ENCODE measurements around the gene PHLDA3.

The PHLDA3 gene

DNA sequence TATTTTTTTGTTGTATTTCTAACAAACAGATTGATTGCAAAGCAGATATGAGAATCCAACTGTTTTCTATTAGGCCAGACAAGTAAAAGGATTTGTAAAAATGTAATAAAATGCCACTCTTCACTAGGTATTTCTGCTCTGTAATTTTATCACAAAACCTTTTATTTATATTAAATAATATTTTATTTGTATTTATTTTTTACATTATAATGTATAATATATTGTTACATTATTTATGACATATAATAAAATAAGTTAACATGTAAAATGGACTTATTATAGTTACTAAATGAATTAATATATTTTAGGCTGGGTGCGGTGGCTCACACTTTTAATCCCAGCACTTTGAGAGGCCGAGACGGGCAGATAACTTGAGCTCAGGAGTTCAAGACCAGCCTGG lies 34.7 kb downstream of the PHLDA3 start:
- Histone ChIP-seq H3K36me3 (ENCODE audit: control insufficient read depth, insufficient read depth, low read length) (no peaks in the 10 kb centered on the region), H3K4me1 (ENCODE audit: control insufficient read depth, insufficient read depth, low read length) (peaks cover 1% of the 10 kb centered on the region; the same call in 1 of the 2 replicates), H3K27ac (ENCODE audit: low read length) (no peak overlapping the region), H3K9me3 (ENCODE audit: control insufficient read depth, insufficient read depth, low read length) (no peaks in the 10 kb centered on the region), H3K4me3 (ENCODE audit: low read length) (no peak overlapping the region), H3K27me3 (ENCODE audit: control insufficient read depth, insufficient read depth, low read length) (no peaks in the 10 kb centered on the region)
- DNase-seq (ENCODE audit: low read depth, low spot score), result no peak
- no CpG with 5 or more reads among the region's 3 CpGs for WGBS (ENCODE audit: insufficient coverage, insufficient read length)

DNA sequence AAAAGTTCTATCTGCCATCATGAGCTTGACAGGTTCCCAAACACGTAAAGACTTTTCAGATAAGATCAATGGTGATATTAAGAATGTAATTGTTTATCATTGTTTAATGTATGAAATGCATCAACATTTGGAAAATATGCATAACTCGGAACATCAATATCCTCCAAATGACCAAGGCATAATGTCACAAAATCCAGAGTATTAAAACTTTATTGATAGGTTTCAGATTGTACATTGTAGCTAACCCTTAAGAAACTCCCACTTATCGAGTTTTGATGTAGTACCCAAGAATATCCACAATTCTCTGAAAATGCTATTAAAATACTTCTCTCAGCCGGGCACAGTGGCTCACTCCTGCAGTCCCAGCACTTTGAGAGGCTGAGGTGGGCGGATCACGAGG lies 35.4 kb downstream of the PHLDA3 start:
- no CpG with 5 or more reads among the region's 6 CpGs for WGBS (ENCODE audit: insufficient coverage, insufficient read length)
- no peak for DNase-seq (ENCODE audit: low read depth, low spot score)
- no peaks in the 10 kb centered on the region for H3K36me3 ChIP-seq (ENCODE audit: control insufficient read depth, insufficient read depth, low read length)

DNA sequence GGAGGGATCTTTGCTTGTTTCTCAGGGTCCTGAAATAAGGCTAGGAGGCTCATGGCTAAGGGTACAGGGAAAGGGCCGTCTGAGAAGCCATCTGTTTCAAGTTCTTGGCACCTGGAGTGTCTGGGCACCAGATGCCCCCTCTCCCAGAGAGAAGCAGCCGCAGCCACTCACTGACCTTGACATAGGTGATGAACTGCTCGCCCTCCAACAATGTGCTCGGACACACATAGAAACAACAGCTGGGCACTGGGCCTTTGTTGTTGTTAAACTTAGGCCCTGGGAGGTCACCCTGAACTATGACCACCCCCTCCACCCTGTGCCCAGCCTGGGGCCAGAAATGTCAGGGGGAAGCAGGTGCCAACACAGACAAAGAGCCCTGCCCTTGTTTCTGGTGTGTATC lies 38.2 kb downstream of the PHLDA3 start:
- Histone ChIP-seq H3K27me3 (ENCODE audit: control insufficient read depth, insufficient read depth, low read length) (no peaks in the 10 kb centered on the region), H3K27ac (ENCODE audit: low read length) (no peak overlapping the region), H3K4me3 (ENCODE audit: low read length) (no peak overlapping the region), H3K9me3 (ENCODE audit: control insufficient read depth, insufficient read depth, low read length) (no peaks in the 10 kb centered on the region), H3K36me3 (ENCODE audit: control insufficient read depth, insufficient read depth, low read length) (no peaks in the 10 kb centered on the region), H3K4me1 (ENCODE audit: control insufficient read depth, insufficient read depth, low read length) (peaks cover 1% of the 10 kb centered on the region; the same call in 1 of the 2 replicates)
- DNase-seq (ENCODE audit: low read depth, low spot score), result no peak
- WGBS (ENCODE audit: insufficient coverage, insufficient read length), result no CpG with 5 or more reads among the region's 4 CpGs

More for the DNA sequence above, 35.4 kb downstream of the PHLDA3 start:
- no peaks in the 10 kb centered on the region for H3K27me3 ChIP-seq (ENCODE audit: control insufficient read depth, insufficient read depth, low read length)
- no peak overlapping the region for H3K27ac ChIP-seq (ENCODE audit: low read length)
- no peaks in the 10 kb centered on the region for H3K9me3 ChIP-seq (ENCODE audit: control insufficient read depth, insufficient read depth, low read length)
- peaks cover 1% of the 10 kb centered on the region; the same call in 1 of the 2 replicates for H3K4me1 ChIP-seq (ENCODE audit: control insufficient read depth, insufficient read depth, low read length)
- H3K4me3 ChIP-seq (ENCODE audit: low read length), result no peak overlapping the region

DNA sequence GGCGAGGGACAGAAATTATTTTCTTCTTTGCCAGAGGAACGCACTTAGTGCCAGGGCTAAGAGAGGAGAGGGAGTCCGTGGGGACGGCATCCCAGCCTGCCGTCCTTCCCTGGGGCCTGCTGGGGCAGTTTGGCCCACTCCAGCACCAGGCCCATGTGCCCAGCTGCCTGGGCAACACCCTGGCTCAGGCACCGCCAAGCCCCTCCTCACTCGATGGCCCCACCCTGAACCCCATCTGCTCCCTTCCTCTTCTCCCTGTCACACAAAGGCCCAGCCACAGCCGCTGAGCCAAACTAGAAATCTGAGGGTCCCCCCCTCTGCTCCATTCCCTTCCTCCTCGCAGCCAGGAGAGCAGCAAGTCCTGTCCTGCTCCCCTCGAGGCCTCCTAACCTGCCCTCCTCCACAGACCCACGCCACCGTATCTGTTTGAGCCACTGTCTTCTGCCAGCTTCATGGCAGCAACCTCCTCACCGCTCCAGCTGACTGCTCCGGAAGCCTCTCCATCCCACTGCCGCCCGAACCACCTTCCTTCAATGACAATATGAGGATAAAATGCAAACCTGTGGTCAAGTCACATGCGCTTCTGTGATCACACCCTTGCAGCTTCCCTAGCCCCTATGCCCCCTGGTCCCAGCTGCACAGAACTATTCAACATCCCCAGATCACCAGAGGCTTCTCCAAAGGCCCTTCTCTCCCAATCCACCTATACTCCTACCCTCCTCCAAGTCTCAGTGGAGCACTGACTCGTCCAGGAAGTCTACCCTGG lies 39.1 kb downstream of the PHLDA3 start:
- Histone ChIP-seq H3K4me1 (ENCODE audit: control insufficient read depth, insufficient read depth, low read length) (0 out of 2 replicates have a peak, but pooled peaks cover 1% of the 10 kb centered on the region), H3K4me3 (ENCODE audit: low read length) (no peak overlapping the region), H3K27ac (ENCODE audit: low read length) (no peak overlapping the region), H3K9me3 (ENCODE audit: control insufficient read depth, insufficient read depth, low read length) (no peaks in the 10 kb centered on the region), H3K27me3 (ENCODE audit: control insufficient read depth, insufficient read depth, low read length) (no peaks in the 10 kb centered on the region), H3K36me3 (ENCODE audit: control insufficient read depth, insufficient read depth, low read length) (no peaks in the 10 kb centered on the region)
- no CpG with 5 or more reads among the region's 18 CpGs for WGBS (ENCODE audit: insufficient coverage, insufficient read length)
- DNase-seq (ENCODE audit: low read depth, low spot score), result no peak

DNA sequence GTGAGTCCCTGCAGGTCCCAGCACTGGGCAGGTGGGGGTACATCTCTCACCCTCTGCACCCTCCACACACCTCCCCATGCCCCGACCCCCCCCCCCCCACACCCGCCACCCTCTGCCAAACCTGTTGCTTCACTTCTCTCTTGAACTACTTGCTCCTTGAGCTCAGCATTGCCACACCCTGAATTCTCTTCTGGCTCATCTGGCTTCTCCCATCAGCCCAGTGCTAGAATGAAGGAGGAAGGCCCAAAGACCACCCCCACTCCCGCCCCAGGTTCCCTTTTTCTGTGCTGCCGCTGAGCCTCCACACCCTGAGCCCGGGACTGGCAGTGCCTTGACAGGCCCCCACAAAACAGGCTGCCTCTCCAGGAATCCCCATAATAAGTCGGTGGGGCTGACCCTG lies 41.0 kb downstream of the PHLDA3 start:
- H3K27me3 ChIP-seq (ENCODE audit: control insufficient read depth, insufficient read depth, low read length), result no peaks in the 10 kb centered on the region
- no peak overlapping the region for H3K27ac ChIP-seq (ENCODE audit: low read length)
- no peak overlapping the region for H3K4me3 ChIP-seq (ENCODE audit: low read length)
- no peak for DNase-seq (ENCODE audit: low read depth, low spot score)
- H3K36me3 ChIP-seq (ENCODE audit: control insufficient read depth, insufficient read depth, low read length), result no peaks in the 10 kb centered on the region
- H3K4me1 ChIP-seq (ENCODE audit: control insufficient read depth, insufficient read depth, low read length), result 0 out of 2 replicates have a peak, but pooled peaks cover 1% of the 10 kb centered on the region
- no CpG with 5 or more reads among the region's 6 CpGs for WGBS (ENCODE audit: insufficient coverage, insufficient read length)
- H3K9me3 ChIP-seq (ENCODE audit: control insufficient read depth, insufficient read depth, low read length), result no peaks in the 10 kb centered on the region

GRCh38 chr1:201426479-201427310 lies 42.3 kb downstream of the PHLDA3 start:
- H3K27ac ChIP-seq (ENCODE audit: low read length), result no peak overlapping the region
- no peaks in the 10 kb centered on the region for H3K36me3 ChIP-seq (ENCODE audit: control insufficient read depth, insufficient read depth, low read length)
- H3K4me3 ChIP-seq (ENCODE audit: low read length), result no peak overlapping the region
- DNase-seq (ENCODE audit: low read depth, low spot score), result no peak
- H3K9me3 ChIP-seq (ENCODE audit: control insufficient read depth, insufficient read depth, low read length), result no peaks in the 10 kb centered on the region
- H3K27me3 ChIP-seq (ENCODE audit: control insufficient read depth, insufficient read depth, low read length), result no peaks in the 10 kb centered on the region
- H3K4me1 ChIP-seq (ENCODE audit: control insufficient read depth, insufficient read depth, low read length), result 0 out of 2 replicates have a peak, but pooled peaks cover 1% of the 10 kb centered on the region
- WGBS (ENCODE audit: insufficient coverage, insufficient read length), result no CpG with 5 or more reads among the region's 15 CpGs

- DNase-seq (ENCODE audit: low read depth, low spot score), result no peak
- no peaks in the 10 kb centered on the region for H3K27me3 ChIP-seq (ENCODE audit: control insufficient read depth, insufficient read depth, low read length)
- no peaks in the 10 kb centered on the region for H3K9me3 ChIP-seq (ENCODE audit: control insufficient read depth, insufficient read depth, low read length)
- H3K4me3 ChIP-seq (ENCODE audit: low read length), result no peak overlapping the region
- H3K4me1 ChIP-seq (ENCODE audit: control insufficient read depth, insufficient read depth, low read length), result peaks cover 3% of the 10 kb centered on the region
- H3K27ac ChIP-seq (ENCODE audit: low read length), result no peak overlapping the region
- no peaks in the 10 kb centered on the region for H3K36me3 ChIP-seq (ENCODE audit: control insufficient read depth, insufficient read depth, low read length)
- no CpG with 5 or more reads among the region's 2 CpGs for WGBS (ENCODE audit: insufficient coverage, insufficient read length)
Measured at GRCh38 chr1:201424146-201424545, 44.8 kb downstream of the PHLDA3 start.

GRCh38 chr1:201423655-201424054 lies 45.3 kb downstream of the PHLDA3 start:
- H3K27ac ChIP-seq (ENCODE audit: low read length), result no peak overlapping the region
- peaks cover 3% of the 10 kb centered on the region for H3K4me1 ChIP-seq (ENCODE audit: control insufficient read depth, insufficient read depth, low read length)
- H3K36me3 ChIP-seq (ENCODE audit: control insufficient read depth, insufficient read depth, low read length), result no peaks in the 10 kb centered on the region
- no peak for DNase-seq (ENCODE audit: low read depth, low spot score)
- H3K4me3 ChIP-seq (ENCODE audit: low read length), result no peak overlapping the region
- no peaks in the 10 kb centered on the region for H3K27me3 ChIP-seq (ENCODE audit: control insufficient read depth, insufficient read depth, low read length)
- H3K9me3 ChIP-seq (ENCODE audit: control insufficient read depth, insufficient read depth, low read length), result no peaks in the 10 kb centered on the region
- WGBS (ENCODE audit: insufficient coverage, insufficient read length), result no CpG with 5 or more reads among the region's 6 CpGs

DNA sequence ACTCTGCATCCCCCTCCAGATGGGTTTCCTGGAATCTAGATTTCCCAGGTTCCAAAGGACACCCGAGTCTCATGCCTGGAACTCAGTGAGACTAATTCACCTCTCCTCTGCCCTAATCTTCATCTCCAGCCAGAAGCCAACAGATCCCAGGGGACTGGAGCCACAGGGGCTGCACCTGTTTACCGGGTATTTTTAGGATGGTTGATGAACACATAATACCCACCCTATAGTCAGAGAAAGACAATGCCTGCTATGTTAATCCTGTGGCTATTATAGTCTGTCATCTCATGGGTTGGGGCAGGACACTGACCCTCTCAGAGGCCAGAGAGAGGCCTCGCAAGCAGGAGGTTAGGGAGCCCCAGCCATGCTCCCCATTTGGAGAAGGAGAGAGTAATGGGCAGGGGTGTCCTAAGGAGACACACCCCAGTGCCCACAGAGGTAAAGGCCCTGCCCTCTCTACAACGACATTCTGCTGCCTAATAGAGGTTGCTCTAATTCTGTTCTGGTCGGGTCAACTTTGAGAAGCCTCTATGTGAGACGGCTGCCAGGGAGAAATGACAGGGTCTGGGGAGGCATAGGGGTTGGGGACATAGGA lies 46.5 kb downstream of the PHLDA3 start:
- H3K36me3 ChIP-seq (ENCODE audit: control insufficient read depth, insufficient read depth, low read length), result no peaks in the 10 kb centered on the region
- no peak overlapping the region for H3K27ac ChIP-seq (ENCODE audit: low read length)
- WGBS (ENCODE audit: insufficient coverage, insufficient read length), result no CpG with 5 or more reads among the region's 6 CpGs
- no peaks in the 10 kb centered on the region for H3K9me3 ChIP-seq (ENCODE audit: control insufficient read depth, insufficient read depth, low read length)
- peaks cover 3% of the 10 kb centered on the region for H3K4me1 ChIP-seq (ENCODE audit: control insufficient read depth, insufficient read depth, low read length)
- no peak for DNase-seq (ENCODE audit: low read depth, low spot score)
- H3K4me3 ChIP-seq (ENCODE audit: low read length), result no peak overlapping the region
- no peaks in the 10 kb centered on the region for H3K27me3 ChIP-seq (ENCODE audit: control insufficient read depth, insufficient read depth, low read length)

DNA sequence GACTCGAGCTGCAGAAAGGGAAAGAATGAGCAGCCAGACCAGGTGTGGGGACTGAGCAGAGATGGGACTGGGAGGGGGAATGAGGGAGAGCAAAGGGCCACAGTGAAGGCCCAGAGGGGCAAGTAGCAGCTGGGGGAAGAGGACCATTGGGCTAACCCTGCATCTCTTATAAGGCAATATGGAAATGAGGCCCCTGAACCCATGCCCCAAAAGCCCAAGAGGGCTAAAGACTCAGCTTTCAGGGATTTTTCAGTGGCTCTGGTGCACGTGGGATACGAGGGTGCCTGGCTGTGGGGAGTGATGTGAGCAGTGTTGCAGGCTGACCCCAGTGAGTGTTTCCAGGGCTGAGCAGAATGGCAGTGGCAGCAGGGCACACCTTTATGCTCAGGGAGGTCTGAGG lies 47.0 kb downstream of the PHLDA3 start:
- Histone ChIP-seq H3K9me3 (ENCODE audit: control insufficient read depth, insufficient read depth, low read length) (no peaks in the 10 kb centered on the region), H3K27me3 (ENCODE audit: control insufficient read depth, insufficient read depth, low read length) (no peaks in the 10 kb centered on the region), H3K36me3 (ENCODE audit: control insufficient read depth, insufficient read depth, low read length) (no peaks in the 10 kb centered on the region), H3K4me3 (ENCODE audit: low read length) (no peak overlapping the region), H3K27ac (ENCODE audit: low read length) (no peak overlapping the region), H3K4me1 (ENCODE audit: control insufficient read depth, insufficient read depth, low read length) (peaks cover 3% of the 10 kb centered on the region)
- no CpG with 5 or more reads among the region's 3 CpGs for WGBS (ENCODE audit: insufficient coverage, insufficient read length)
- no peak for DNase-seq (ENCODE audit: low read depth, low spot score)

Data from iPS DF 6.9 (cell line).